Right atrium auricular region (tissue), 2 donors: Measurements from ENCODE around the gene CYB5R2. TPM values are rescaled to one million over a fixed set of nuclear protein-coding genes. Genes with fewer than 3 reads are reported as not detected.

Source experiments
- DNase-seq: peaks from one replicate; pipeline ENCODE4 v3.0.0-alpha.2; 2019; ENCODE audit warnings: low spot score
- H3K27ac ChIP-seq, 2 donors: fragments of 200-600 bp; sonication (generic); 1 replicate in 1 of 2; 2 replicates in 1 of 2; pipeline ENCODE4 v1.5.1; 2016 to 2019
- H3K27me3 ChIP-seq, 2 donors: fragments of 200-600 bp; sonication (generic); one replicate each; pipeline versions ENCODE4 v1.5.1 to v1.6.0; 2017 to 2019
- H3K36me3 ChIP-seq: fragments of 200-600 bp; sonication (generic); one replicate; pipeline ENCODE4 v1.5.1; 2016
- H3K4me1 ChIP-seq, 2 donors: fragments of 200-600 bp; sonication (generic); one replicate each; pipeline versions ENCODE4 v1.5.1 to v1.6.0; 2017 to 2019
- H3K4me3 ChIP-seq, 2 donors: fragments of 200-600 bp; sonication (generic); 1 replicate in 1 of 2; 2 replicates in 1 of 2; pipeline ENCODE4 v1.5.1; 2017 to 2019; ENCODE audit warnings: mild to moderate bottlenecking in 1 of 2, moderate library complexity in 1 of 2
- H3K9me3 ChIP-seq, 2 donors: fragments of 200-600 bp; sonication (generic); one replicate each; pipeline ENCODE4 v1.5.1; 2019
- CTCF ChIP-seq, 2 donors: fragments of 200-600 bp; sonication (generic); IDR thresholded peaks; one replicate each; pipeline ENCODE4 v1.5.1; 2019; ENCODE audit warnings: antibody characterized with exemption in 2 of 2
- total RNA-seq, 2 donors: library from RNA; depleted of rRNA; stranded (reverse); fragments of >200 nt; gene quantifications; one replicate each; pipeline ENCODE4 v1.1.0, GENCODE V29; 2016

Gene CYB5R2
- total RNA-seq, 2 donors from 2014 or later: 1.5 to 4.0 TPM

GRCh38 chr11:7673724-7674434 is 579 bp upstream of the CYB5R2 start:
- H3K4me1 ChIP-seq: peaks cover 0 to 17% of the 10 kb centered on the region in 2 donors
- H3K9me3 ChIP-seq: no peaks in the 10 kb centered on the region
- DNase-seq: no peak
- no peaks in the 10 kb centered on the region for H3K36me3 ChIP-seq
- H3K4me3 ChIP-seq: peak overlapping the region; percentile 57 to 60
- TF ChIP-seq CTCF (IDR thresholded peaks at IDR 0.05): no peak
- H3K27ac ChIP-seq: peak overlapping the region; percentile 25 to 30
- H3K27me3 ChIP-seq: no peaks in the 10 kb centered on the region

- TF ChIP-seq CTCF (IDR thresholded peaks at IDR 0.05): no peak
Observed at GRCh38 chr11:7672276-7672959, 882 bp downstream of the CYB5R2 start.

GRCh38 chr11:7671347-7672215 is 1.7 kb downstream of the CYB5R2 start:
- peaks cover 11% of the 10 kb centered on the region for H3K36me3 ChIP-seq
- no peak for TF ChIP-seq CTCF (IDR thresholded peaks at IDR 0.05)

More at GRCh38 chr11:7672276-7672959, 882 bp downstream of the CYB5R2 start:
- DNase-seq: no peak
- Histone ChIP-seq H3K9me3 (no peaks in the 10 kb centered on the region), H3K4me1 (peaks cover 0 to 17% of the 10 kb centered on the region in 2 donors), H3K36me3 (peaks cover 3% of the 10 kb centered on the region), H3K27me3 (no peaks in the 10 kb centered on the region), H3K4me3 (no peak overlapping the region), H3K27ac (no peak overlapping the region)

GRCh38 chr11:7670641-7671040 is 2.7 kb downstream of the CYB5R2 start:
- Histone ChIP-seq H3K9me3 (no peaks in the 10 kb centered on the region), H3K27ac (no peak overlapping the region), H3K36me3 (peaks cover 11% of the 10 kb centered on the region), H3K27me3 (no peaks in the 10 kb centered on the region), H3K4me1 (peaks cover 0 to 17% of the 10 kb centered on the region in 2 donors), H3K4me3 (no peak overlapping the region)
- DNase-seq: no peak
- TF ChIP-seq CTCF (IDR thresholded peaks at IDR 0.05): no peak

More at GRCh38 chr11:7671347-7672215, 1.7 kb downstream of the CYB5R2 start:
- no peaks in the 10 kb centered on the region for H3K27me3 ChIP-seq
- H3K4me3 ChIP-seq: no peak overlapping the region
- H3K4me1 ChIP-seq: peaks cover 0 to 17% of the 10 kb centered on the region in 2 donors
- H3K9me3 ChIP-seq: no peaks in the 10 kb centered on the region
- no peak for DNase-seq
- H3K27ac ChIP-seq: no peak overlapping the region

GRCh38 chr11:7668911-7669310 is 4.4 kb downstream of the CYB5R2 start:
- H3K27me3 ChIP-seq: no peaks in the 10 kb centered on the region
- H3K4me1 ChIP-seq: peaks cover 0 to 14% of the 10 kb centered on the region in 2 donors
- no peak for DNase-seq
- no peak overlapping the region for H3K27ac ChIP-seq
- peaks cover 11% of the 10 kb centered on the region for H3K36me3 ChIP-seq
- no peak for TF ChIP-seq CTCF (IDR thresholded peaks at IDR 0.05)
- no peaks in the 10 kb centered on the region for H3K9me3 ChIP-seq
- H3K4me3 ChIP-seq: no peak overlapping the region
